K562 (cell line): ENCODE data around the gene ECSIT. TPM values are rescaled to one million over a fixed set of nuclear protein-coding genes. Genes with fewer than 3 reads are reported as not detected.

Source experiments
- ATF7 ChIP-seq: fragments of 450-650 bp; IDR thresholded peaks from 2 replicates; pipeline ENCODE4 v1.7.1; 2014; ENCODE audit warnings: mild to moderate bottlenecking, moderate library complexity
- CREB1 ChIP-seq, 2 experiments: sonication (generic) in 1 of 2; formaldehyde crosslinking in 1 of 2; IDR thresholded peaks; 2 replicates each; pipeline versions ENCODE4 v1.6.1 to v1.8.0; 2012 to 2022; ENCODE audit warnings: inconsistent platforms in 1 of 2, mild to moderate bottlenecking in 1 of 2, missing genetic modification reagents in 1 of 2, moderate library complexity in 1 of 2
- DPF2 ChIP-seq: fragments of 450-650 bp; IDR thresholded peaks from 2 replicates; pipeline ENCODE4 v1.6.1; 2016
- ERF ChIP-seq: fragments of 450-650 bp; formaldehyde crosslinking; IDR thresholded peaks from 2 replicates; pipeline ENCODE4 v1.4.0; 2020; ENCODE audit warnings: mild to moderate bottlenecking, mixed read lengths
- GATAD2A ChIP-seq: fragments of 450-650 bp; IDR thresholded peaks from 2 replicates; pipeline ENCODE4 v1.6.1; 2017
- GTF2F1 ChIP-seq: IDR thresholded peaks from 2 replicates; pipeline ENCODE4 v1.6.1; 2011; ENCODE audit warnings: low read depth, low read length, improper control_type of control experiment
- HNRNPL ChIP-seq: fragments of 200-400 bp; formaldehyde crosslinking; IDR thresholded peaks from 2 replicates; pipeline ENCODE4 v1.6.1; 2017; ENCODE audit warnings: low read depth, mild to moderate bottlenecking, low read length
- LEF1 ChIP-seq: fragments of 450-650 bp; IDR thresholded peaks from 2 replicates; pipeline ENCODE4 v1.6.1; 2016; ENCODE audit warnings: mild to moderate bottlenecking
- NR1H2 ChIP-seq: sonication (generic); formaldehyde crosslinking; IDR thresholded peaks from 2 replicates; pipeline ENCODE4 v1.4.0; 2020; ENCODE audit warnings: mild to moderate bottlenecking, missing genetic modification reagents
- NR4A1 ChIP-seq, 2 experiments: fragments of 250-450 bp in 1 of 2; fragments of 450-650 bp in 1 of 2; sonication (Bioruptor Pico) in 1 of 2; IDR thresholded peaks; 2 replicates each; pipeline versions ENCODE4 v1.4.0 to v1.6.1; 2016 to 2020; ENCODE audit warnings: mild to moderate bottlenecking in 2 of 2, missing compliant biosample characterization in 1 of 2, missing genetic modification characterization in 1 of 2, moderate library complexity in 1 of 2
- PHF8 ChIP-seq: fragments of 200-600 bp; sonication (generic); IDR thresholded peaks from 2 replicates; pipeline ENCODE4 v1.6.1; 2012; ENCODE audit warnings: mixed run types, mild to moderate bottlenecking, inconsistent platforms, low read length, moderate library complexity, borderline replicate concordance
- POLR2A ChIP-seq: fragments of 450-650 bp; conservative IDR thresholded peaks from 2 replicates; pipeline ENCODE4 v1.6.1; 2016
- PTBP1 ChIP-seq: fragments of 200-400 bp; formaldehyde crosslinking; IDR thresholded peaks from 2 replicates; pipeline ENCODE4 v1.6.1; 2017; ENCODE audit warnings: low read depth, low read length
- SNRNP70 ChIP-seq: fragments of 200-400 bp; formaldehyde crosslinking; optimal IDR thresholded peaks from 2 replicates; pipeline ENCODE3; 2017; ENCODE audit warnings: low read depth, low read length
- SRSF1 ChIP-seq: fragments of 200-400 bp; formaldehyde crosslinking; IDR thresholded peaks from 2 replicates; pipeline ENCODE4 v1.6.1; 2017; ENCODE audit warnings: mild to moderate bottlenecking, low read depth, low read length, moderate library complexity
- STAT5B ChIP-seq: fragments of 250-450 bp; sonication (Bioruptor Pico); IDR thresholded peaks from 2 replicates; pipeline ENCODE4 v1.8.0; 2021; ENCODE audit warnings: mild to moderate bottlenecking, inconsistent platforms
- TCFL5 ChIP-seq: fragments of 250-450 bp; sonication (Bioruptor Pico); conservative IDR thresholded peaks from 2 replicates; pipeline ENCODE4 v1.6.1; 2021; ENCODE audit warnings: mild to moderate bottlenecking, moderate library complexity, matching md5 sums
- TFAM ChIP-seq: fragments of 250-450 bp; sonication (Bioruptor Pico); conservative IDR thresholded peaks from 2 replicates; pipeline ENCODE4 v1.5.0; 2021; ENCODE audit warnings: mild to moderate bottlenecking, moderate library complexity
- YBX1 ChIP-seq: fragments of 450-650 bp; IDR thresholded peaks from 2 replicates; pipeline ENCODE4 v1.7.1; 2016; ENCODE audit warnings: mild to moderate bottlenecking
- ZBTB1 ChIP-seq: sonication (generic); formaldehyde crosslinking; IDR thresholded peaks from 2 replicates; pipeline ENCODE4 v1.8.1; 2023; ENCODE audit warnings: missing genetic modification reagents, low read depth, mild to moderate bottlenecking, borderline replicate concordance
- ZFP36 ChIP-seq: fragments of 150-350 bp; IDR thresholded peaks from 2 replicates; pipeline ENCODE4 v1.6.1; 2018; ENCODE audit warnings: low read length, low read depth; ENCODE audit not compliant: partially characterized antibody
- ZFX ChIP-seq: sonication (generic); formaldehyde crosslinking; IDR thresholded peaks from 2 replicates; pipeline ENCODE4 v1.8.0; 2022; ENCODE audit warnings: mild to moderate bottlenecking, missing genetic modification reagents, moderate library complexity
- ZNF165 ChIP-seq: fragments of 250-450 bp; sonication (Bioruptor Pico); IDR thresholded peaks from 2 replicates; pipeline ENCODE4 v1.4.0; 2020; ENCODE audit warnings: borderline replicate concordance
- ZNF232 ChIP-seq: sonication (generic); formaldehyde crosslinking; IDR thresholded peaks from 2 replicates; pipeline ENCODE4 v1.8.0; 2022; ENCODE audit warnings: mild to moderate bottlenecking, missing genetic modification reagents
- ZNF444 ChIP-seq: fragments of 250-450 bp; sonication (Bioruptor Pico); IDR thresholded peaks from 2 replicates; pipeline ENCODE4 v1.4.0; 2020; ENCODE audit warnings: mild to moderate bottlenecking, moderate library complexity
- ZNF507 ChIP-seq: conservative IDR thresholded peaks from 2 replicates; pipeline ENCODE4 v1.6.1; 2017; ENCODE audit warnings: missing genetic modification characterization, missing compliant biosample characterization
- polyA plus RNA-seq, 8 experiments: library from polyadenylated mRNA; depleted of rRNA in 4 of 8; stranded (reverse) in 5 of 8; unstranded in 3 of 8; fragments of >200 nt; fragmentation: Nextera tagmentation in 2 of 8; fragmentation: Illumina TruSeq in 1 of 8; extraction: Ambion mirVana in 2 of 8; extraction: Trizol in 1 of 8; gene quantifications; 2 replicates each; pipeline versions ENCODE4 v1.2.1 to v1.2.3, GENCODE V29; 2011 to 2014; ENCODE audit warnings: inconsistent platforms in 1 of 8, missing spikeins in 1 of 8
- total RNA-seq, 7 experiments: library from RNA; depleted of rRNA in 6 of 7; stranded (reverse); fragments of >200 nt in 6 of 7; fragmentation: Illumina TruSeq in 2 of 7; extraction: Trizol in 2 of 7; gene quantifications; 2 replicates each; pipeline versions ENCODE4 v1.2.1 to v1.2.3, GENCODE V29; 2011 to 2021; ENCODE audit warnings: low replicate concordance in 1 of 7
- TF ChIP-seq, protein P1 (sequence below): IDR thresholded peaks from 2 replicates; pipeline ENCODE4 v1.6.1; 2014; ENCODE audit warnings: antibody characterized with exemption
- TF ChIP-seq, protein P2 (sequence below): sonication (generic); formaldehyde crosslinking; IDR thresholded peaks from 2 replicates; pipeline ENCODE4 v1.5.0; 2020; ENCODE audit warnings: missing genetic modification reagents

The ECSIT gene
- total and polyA plus RNA-seq, 9 of the 15 experiments (the other 6 are each of a cell fraction or from before 2014, with no cell fraction given): 1.1 to 82.5 (median 43.9) TPM

GRCh38 chr19:11505504-11506100, 23.3 kb downstream of the ECSIT start, which contains the start of gene ZNF653 (continued):
- TF ChIP-seq ZFP36 (no peak), ZNF444 (CRISPR knock-in tag) (no peak), STAT5B (CRISPR knock-in tag) (no peak), ZFX (CRISPR knock-in tag) (peak; percentile 69; the same call in 1 of the 2 replicates), HNRNPL (no peak), YBX1 (no peak), PHF8 (peak; percentile 71; the same call in 1 of the 2 replicates), ERF (CRISPR knock-in tag) (no peak), TCFL5 (CRISPR knock-in tag) (no peak), DPF2 (no peak), NR4A1 (CRISPR knock-in tag; IDR thresholded peaks at IDR 0.05) (no peak), NR4A1 (tag; IDR thresholded peaks at IDR 0.05) (no peak), GATAD2A (no peak), PTBP1 (0 out of 2 replicates have a peak, but pooled peaks have one; percentile 38), ATF7 (0 out of 2 replicates have a peak, but pooled peaks have one; percentile 36), ZNF165 (CRISPR knock-in tag) (no peak), SNRNP70 (no peak), SRSF1 (no peak), TFAM (CRISPR knock-in tag) (no peak), ZNF232 (CRISPR knock-in tag) (no peak), LEF1 (no peak), NR1H2 (CRISPR knock-in tag) (no peak), ZNF507 (no peak), POLR2A (peak; percentile 72), CREB1 (IDR thresholded peaks at IDR 0.05) (peak; percentile 97), CREB1 (CRISPR knock-in tag; IDR thresholded peaks at IDR 0.05) (peak; percentile 96), GTF2F1 (no peak), ZBTB1 (CRISPR knock-in tag) (no peak)
- TF ChIP-seq, protein P1, sequence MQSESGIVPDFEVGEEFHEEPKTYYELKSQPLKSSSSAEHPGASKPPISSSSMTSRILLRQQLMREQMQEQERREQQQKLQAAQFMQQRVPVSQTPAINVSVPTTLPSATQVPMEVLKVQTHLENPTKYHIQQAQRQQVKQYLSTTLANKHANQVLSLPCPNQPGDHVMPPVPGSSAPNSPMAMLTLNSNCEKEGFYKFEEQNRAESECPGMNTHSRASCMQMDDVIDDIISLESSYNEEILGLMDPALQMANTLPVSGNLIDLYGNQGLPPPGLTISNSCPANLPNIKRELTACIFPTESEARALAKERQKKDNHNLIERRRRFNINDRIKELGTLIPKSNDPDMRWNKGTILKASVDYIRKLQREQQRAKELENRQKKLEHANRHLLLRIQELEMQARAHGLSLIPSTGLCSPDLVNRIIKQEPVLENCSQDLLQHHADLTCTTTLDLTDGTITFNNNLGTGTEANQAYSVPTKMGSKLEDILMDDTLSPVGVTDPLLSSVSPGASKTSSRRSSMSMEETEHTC: no peak
- TF ChIP-seq, protein P2, sequence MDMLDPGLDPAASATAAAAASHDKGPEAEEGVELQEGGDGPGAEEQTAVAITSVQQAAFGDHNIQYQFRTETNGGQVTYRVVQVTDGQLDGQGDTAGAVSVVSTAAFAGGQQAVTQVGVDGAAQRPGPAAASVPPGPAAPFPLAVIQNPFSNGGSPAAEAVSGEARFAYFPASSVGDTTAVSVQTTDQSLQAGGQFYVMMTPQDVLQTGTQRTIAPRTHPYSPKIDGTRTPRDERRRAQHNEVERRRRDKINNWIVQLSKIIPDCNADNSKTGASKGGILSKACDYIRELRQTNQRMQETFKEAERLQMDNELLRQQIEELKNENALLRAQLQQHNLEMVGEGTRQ: no peak; the same call in 1 of the 2 replicates
